HepG2 (cell line): ENCODE results near the gene ZNF821.

Source experiments
- BHLHE40 ChIP-seq: IDR thresholded peaks from 2 replicates; pipeline ENCODE4 v1.6.1; 2011; ENCODE audit warnings: low read length, improper control_type of control experiment
- EP300 ChIP-seq, 3 experiments: sonication (generic) in 1 of 3; formaldehyde crosslinking in 1 of 3; IDR thresholded peaks; 2 replicates each; pipeline versions ENCODE4 v1.5.1 to v1.6.1; 2011 to 2020; ENCODE audit warnings: low read depth in 2 of 3, low read length in 2 of 3, borderline replicate concordance in 1 of 3, improper control_type of control experiment in 1 of 3, mild to moderate bottlenecking in 1 of 3, missing genetic modification reagents in 1 of 3, moderate library complexity in 1 of 3
- EZH2 ChIP-seq: conservative IDR thresholded peaks from 2 replicates; pipeline ENCODE4 v1.6.1; 2012; ENCODE audit warnings: mild to moderate bottlenecking, low read depth, low read length, moderate library complexity
- NCOR1 ChIP-seq: fragments of 200-600 bp; sonication (generic); IDR thresholded peaks from 2 replicates; pipeline ENCODE4 v1.7.0; 2017; ENCODE audit warnings: antibody characterized with exemption, low read length, borderline replicate concordance
- POLR2A ChIP-seq, 2 experiments: IDR thresholded peaks; 2 replicates each; pipeline ENCODE4 v1.6.1; 2011; ENCODE audit warnings: low read depth in 2 of 2, low read length in 2 of 2, mild to moderate bottlenecking in 1 of 2, moderate library complexity in 1 of 2; ENCODE audit not compliant: insufficient read depth in 1 of 2
- POLR2AphosphoS5 ChIP-seq: IDR thresholded peaks from 2 replicates; pipeline ENCODE4 v1.6.1; 2012; ENCODE audit warnings: low read depth, low read length
- RAD21 ChIP-seq: fragments of 450-650 bp; formaldehyde crosslinking; IDR thresholded peaks from 2 replicates; pipeline ENCODE4 v1.5.0; 2020; ENCODE audit warnings: mild to moderate bottlenecking
- TAF15 ChIP-seq: fragments of 200-400 bp; formaldehyde crosslinking; IDR thresholded peaks from one replicate; pipeline ENCODE4 v1.6.1; 2018; ENCODE audit warnings: mild to moderate bottlenecking, low read depth, low read length; ENCODE audit not compliant: poor library complexity, severe bottlenecking
- TBP ChIP-seq: sonication (generic); formaldehyde crosslinking; IDR thresholded peaks from 2 replicates; pipeline ENCODE4 v1.5.0; 2020; ENCODE audit warnings: missing genetic modification reagents
- ZNF274 ChIP-seq: sonication (generic); formaldehyde crosslinking; IDR thresholded peaks from 2 replicates; pipeline ENCODE4 v1.5.1; 2020; ENCODE audit warnings: mild to moderate bottlenecking, missing genetic modification reagents
- ZNF350 ChIP-seq: sonication (generic); formaldehyde crosslinking; IDR thresholded peaks from 2 replicates; pipeline ENCODE4 v1.4.0; 2020; ENCODE audit warnings: mild to moderate bottlenecking, low read depth, missing genetic modification reagents, borderline replicate concordance
- ZNF407 ChIP-seq: sonication (generic); formaldehyde crosslinking; IDR thresholded peaks from one replicate; pipeline ENCODE4 v1.5.1; 2020; ENCODE audit warnings: mild to moderate bottlenecking, missing genetic modification reagents; ENCODE audit errors: not compliant biosample characterization

- TF ChIP-seq POLR2A (IDR thresholded peaks at IDR 0.05; ENCODE audit: insufficient read depth in 1 of 2, low read depth in 2 of 2, low read length in 2 of 2) (no peak), RAD21 (CRISPR knock-in tag) (no peak), ZNF274 (CRISPR knock-in tag) (no peak), EZH2 (no peak), POLR2AphosphoS5 (no peak), TBP (no peak), ZNF407 (CRISPR knock-in tag) (no peak), EP300 (IDR thresholded peaks at IDR 0.05; ENCODE audit: low read depth in 2 of 2, low read length in 2 of 2) (no peak), EP300 (CRISPR knock-in tag; IDR thresholded peaks at IDR 0.05; ENCODE audit: borderline replicate concordance) (no peak), TAF15 (no peak), ZNF350 (CRISPR knock-in tag) (no peak), BHLHE40 (no peak), NCOR1 (no peak)
Measured at GRCh38 chr16:71837150-71837549, 46.8 kb downstream of the ZNF821 start.
